IMR-90 (cell line): Measurements from ENCODE around the gene CDK17. TPM values are rescaled to one million over a fixed set of nuclear protein-coding genes. Genes with fewer than 3 reads are reported as not detected.

Source experiments
- ATAC-seq: fragments of 200-7000 bp; cut with Tn5 transposase; 2 replicates; pipeline ENCODE4 v1.9.1; 2020; ENCODE audit warnings: low read depth, mild to moderate bottlenecking, moderate library complexity
- BruUV-seq: library from RNA; stranded (reverse); fragments of 400-500 nt; replicated peaks from 2 replicates; lab custom pipeline; 2021; lab: Mats Ljungman, UMichigan
- CTCF ChIA-PET: fragments of 300-600 bp; formaldehyde crosslinking; extraction: SDS; loops from one replicate; lab custom pipeline; 2021; ENCODE audit warnings: antibody characterized with exemption; lab: Yijun Ruan, JAX
- POLR2A ChIA-PET: fragments of 300-600 bp; sonication (Branson Sonifier 250); formaldehyde crosslinking; loops from one replicate; lab custom pipeline; 2022; ENCODE audit warnings: antibody characterized with exemption; ENCODE audit not compliant: unreplicated experiment; lab: Charles Lee
- DNase-seq: peaks from one replicate; pipeline ENCODE4 v3.0.0; 2013
- H2AFZ ChIP-seq: replicated peaks from 2 replicates; pipeline ENCODE3; 2013; ENCODE audit warnings: low read length, mild to moderate bottlenecking; ENCODE audit not compliant: poor library complexity
- H2AK5ac ChIP-seq: 2 replicates; pipeline ENCODE4 v1.6.1; 2013; ENCODE audit warnings: low read depth, low read length, inconsistent platforms
- H2AK9ac ChIP-seq: replicated peaks from 2 replicates; pipeline ENCODE3; 2013; ENCODE audit warnings: mild to moderate bottlenecking, low read depth, low read length, moderate library complexity; ENCODE audit not compliant: poor library complexity
- H2BK120ac ChIP-seq: 2 replicates; pipeline ENCODE4 v1.6.1; 2013; ENCODE audit warnings: low read depth, low read length, inconsistent platforms
- H2BK15ac ChIP-seq: 3 replicates; pipeline ENCODE4 v1.6.1; 2013; ENCODE audit warnings: low read depth, low read length, inconsistent platforms
- H2BK20ac ChIP-seq: 2 replicates; pipeline ENCODE4 v1.6.1; 2013; ENCODE audit warnings: low read depth, mild to moderate bottlenecking, inconsistent platforms, low read length, moderate library complexity
- H2BK5ac ChIP-seq: 2 replicates; pipeline ENCODE4 v1.6.1; 2013; ENCODE audit warnings: mild to moderate bottlenecking, low read depth, low read length, inconsistent platforms; ENCODE audit not compliant: poor library complexity, severe bottlenecking
- H3K14ac ChIP-seq: replicated peaks from 2 replicates; pipeline ENCODE4 v1.6.1; 2013; ENCODE audit warnings: low read depth, low read length, inconsistent platforms
- H3K18ac ChIP-seq: 2 replicates; pipeline ENCODE4 v1.6.1; 2013; ENCODE audit warnings: low read depth, low read length, control low read depth
- H3K23ac ChIP-seq: 2 replicates; pipeline ENCODE4 v1.6.1; 2013; ENCODE audit warnings: low read depth, low read length, inconsistent platforms
- H3K27ac ChIP-seq: 2 replicates; pipeline ENCODE4 v1.5.1; 2013; ENCODE audit warnings: mild to moderate bottlenecking, control low read depth, low read length; ENCODE audit not compliant: insufficient read depth
- H3K27me3 ChIP-seq: 2 replicates; pipeline ENCODE4 v1.6.1; 2013; ENCODE audit warnings: low read length; ENCODE audit not compliant: control insufficient read depth, insufficient read depth
- H3K36me3 ChIP-seq: 2 replicates; pipeline ENCODE4 v1.6.1; 2013; ENCODE audit warnings: low read length, mixed read lengths; ENCODE audit not compliant: control insufficient read depth, insufficient read depth
- H3K4ac ChIP-seq: 2 replicates; pipeline ENCODE4 v1.6.1; 2013; ENCODE audit warnings: low read depth, low read length, inconsistent platforms
- H3K4me1 ChIP-seq: 2 replicates; pipeline ENCODE4 v1.6.1; 2013; ENCODE audit warnings: low read length, mixed read lengths; ENCODE audit not compliant: control insufficient read depth, insufficient read depth
- H3K4me2 ChIP-seq: 2 replicates; pipeline ENCODE4 v1.6.1; 2013; ENCODE audit warnings: low read depth, mild to moderate bottlenecking, control low read depth, low read length, moderate library complexity
- H3K4me3 ChIP-seq: 2 replicates; pipeline ENCODE4 v1.5.1; 2013; ENCODE audit warnings: low read depth, mild to moderate bottlenecking, control low read depth, low read length, moderate library complexity; ENCODE audit not compliant: insufficient read depth
- H3K56ac ChIP-seq: 2 replicates; pipeline ENCODE4 v1.6.1; 2013; ENCODE audit warnings: low read length, inconsistent platforms; ENCODE audit not compliant: insufficient read depth; ENCODE audit errors: extremely low read depth
- H3K79me1 ChIP-seq, 2 experiments: 2 replicates each; pipeline ENCODE4 v1.6.1; 2013; ENCODE audit warnings: low read length in 2 of 2, inconsistent platforms in 1 of 2, low read depth in 1 of 2
- H3K9ac ChIP-seq: 2 replicates; pipeline ENCODE4 v1.6.1; 2013; ENCODE audit warnings: low read depth, low read length, control low read depth
- H3K9me1 ChIP-seq: 2 replicates; pipeline ENCODE4 v1.6.1; 2013; ENCODE audit warnings: low read length, inconsistent platforms; ENCODE audit not compliant: insufficient read depth
- H3K9me3 ChIP-seq: 2 replicates; pipeline ENCODE4 v1.6.1; 2013; ENCODE audit warnings: low read length; ENCODE audit not compliant: control insufficient read depth, insufficient read depth
- H4K20me1 ChIP-seq: 2 replicates; pipeline ENCODE4 v1.6.1; 2013; ENCODE audit warnings: low read length, inconsistent platforms; ENCODE audit not compliant: insufficient read depth
- H4K5ac ChIP-seq: 2 replicates; pipeline ENCODE4 v1.6.1; 2013; ENCODE audit warnings: mild to moderate bottlenecking, low read depth, low read length, control low read depth
- H4K8ac ChIP-seq, 2 experiments: 2 replicates each; pipeline ENCODE4 v1.6.1; 2013; ENCODE audit warnings: low read depth in 2 of 2, low read length in 2 of 2, control low read depth in 1 of 2, inconsistent platforms in 1 of 2
- H4K91ac ChIP-seq: 2 replicates; pipeline ENCODE4 v1.6.1; 2013; ENCODE audit warnings: low read depth, low read length, inconsistent platforms; ENCODE audit not compliant: insufficient read depth
- CHD1 ChIP-seq: IDR thresholded peaks from 2 replicates; pipeline ENCODE4 v1.6.1; 2012; ENCODE audit warnings: low read depth, low read length, improper control_type of control experiment
- NFE2L2 ChIP-seq: fragments of 150-350 bp; IDR thresholded peaks from 2 replicates; pipeline ENCODE4 v1.6.1; 2016; ENCODE audit warnings: low read depth, mild to moderate bottlenecking, low read length
- POLR2A ChIP-seq: IDR thresholded peaks from 2 replicates; pipeline ENCODE4 v1.6.1; 2012; ENCODE audit warnings: mild to moderate bottlenecking, low read depth, low read length
- RAD21 ChIP-seq: IDR thresholded peaks from 2 replicates; pipeline ENCODE4 v1.6.1; 2012; ENCODE audit warnings: low read length, improper control_type of control experiment
- WGBS, 2 experiments: methylation state at CpG; one replicate each; pipeline versions ENCODE4 v1.1.5 to v1.1.7; 2013; ENCODE audit warnings: missing lambda C conversion rate in 2 of 2; ENCODE audit not compliant: insufficient read length in 1 of 2; ENCODE audit errors: extremely low coverage in 2 of 2; 5-methylcytosine and 5-hydroxymethylcytosine counted together
- dilution Hi-C: fragments of 300-500 bp; cut with HindIII; formaldehyde crosslinking; loops from one replicate; pipeline ENCODE4 v1.14.3; 2018; ENCODE audit warnings: low sequenced_read_pairs; ENCODE audit not compliant: unreplicated experiment
- in situ Hi-C: fragments of 300-500 bp; cut with MboI; formaldehyde crosslinking; loops from 3 replicates; pipeline ENCODE4 v1.14.3; 2019; ENCODE audit warnings: low sequenced_read_pairs, inconsistent platforms, mixed read lengths
- intact Hi-C: fragments of 100-400 bp; cut with micrococcal nuclease; formaldehyde crosslinking; loops from 2 replicates; pipeline ENCODE4 v1.10.0; 2022
- polyA plus RNA-seq, 3 experiments: library from polyadenylated mRNA; depleted of rRNA; stranded (reverse); fragments of >200 nt; gene quantifications; 2 replicates each; pipeline ENCODE4 v1.2.3, GENCODE V29; 2012; ENCODE audit warnings: low replicate concordance in 1 of 3
- total RNA-seq: library from RNA; depleted of rRNA; stranded (reverse); fragments of >200 nt; gene quantifications from 2 replicates; pipeline ENCODE4 v1.2.3, GENCODE V29; 2012
- TF ChIP-seq, protein P1 (sequence below): conservative IDR thresholded peaks from 2 replicates; pipeline ENCODE4 v1.5.1; 2012; ENCODE audit warnings: mild to moderate bottlenecking, low read depth, low read length, improper control_type of control experiment

CDK17 gene
- total and polyA plus RNA-seq, 2 of the 4 experiments (the other 2 are of a cell fraction): 14.5 to 50.2 TPM

DNA sequence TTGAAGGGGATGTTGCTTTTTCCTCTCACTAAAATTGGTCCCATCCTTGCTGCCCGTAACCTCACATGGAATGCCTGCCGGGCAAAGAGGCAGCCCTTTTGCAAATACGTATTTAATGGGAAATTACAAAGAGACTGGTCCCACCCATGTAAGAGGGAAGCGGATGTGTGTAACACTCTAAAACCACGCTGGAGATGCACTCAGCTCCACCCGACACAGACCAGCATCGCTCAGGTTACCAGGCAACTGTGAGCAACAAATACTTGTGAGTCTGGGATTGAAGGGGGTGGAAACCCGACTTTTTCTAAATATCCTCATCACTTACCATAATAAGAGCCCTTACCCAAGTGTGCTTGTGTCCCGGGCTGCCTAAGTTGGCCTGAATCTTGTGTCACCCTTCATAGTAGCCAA lies 158.4 kb downstream of the CDK17 start:
- Histone ChIP-seq H2AFZ (no peak overlapping the region), H3K14ac (no peak overlapping the region), H3K9ac (no peak overlapping the region), H3K4me3 (no peak overlapping the region), H2BK120ac (no peak overlapping the region), H4K8ac (no peak overlapping the region), H3K4ac (no peak overlapping the region), H3K18ac (no peak overlapping the region), H4K91ac (no peak overlapping the region), H2AK5ac (no peak overlapping the region), H3K4me2 (no peak overlapping the region), H3K9me1 (peaks cover 29% of the 10 kb centered on the region), H2BK20ac (no peak overlapping the region), H3K27ac (no peak overlapping the region), H4K20me1 (peaks cover 63% of the 10 kb centered on the region), H3K27me3 (no peaks in the 10 kb centered on the region), H3K4me1 (peaks cover 22% of the 10 kb centered on the region), H3K56ac (no peak overlapping the region), H2BK15ac (no peak overlapping the region), H2BK5ac (no peak overlapping the region), H2AK9ac (no peak overlapping the region), H4K5ac (no peak overlapping the region), H3K9me3 (no peaks in the 10 kb centered on the region), H3K36me3 (peaks cover 10% of the 10 kb centered on the region), H3K79me1 (peaks cover 34 to 86% of the 10 kb centered on the region in 2 experiments), H3K23ac (no peak overlapping the region)
- TF ChIP-seq, protein P1, sequence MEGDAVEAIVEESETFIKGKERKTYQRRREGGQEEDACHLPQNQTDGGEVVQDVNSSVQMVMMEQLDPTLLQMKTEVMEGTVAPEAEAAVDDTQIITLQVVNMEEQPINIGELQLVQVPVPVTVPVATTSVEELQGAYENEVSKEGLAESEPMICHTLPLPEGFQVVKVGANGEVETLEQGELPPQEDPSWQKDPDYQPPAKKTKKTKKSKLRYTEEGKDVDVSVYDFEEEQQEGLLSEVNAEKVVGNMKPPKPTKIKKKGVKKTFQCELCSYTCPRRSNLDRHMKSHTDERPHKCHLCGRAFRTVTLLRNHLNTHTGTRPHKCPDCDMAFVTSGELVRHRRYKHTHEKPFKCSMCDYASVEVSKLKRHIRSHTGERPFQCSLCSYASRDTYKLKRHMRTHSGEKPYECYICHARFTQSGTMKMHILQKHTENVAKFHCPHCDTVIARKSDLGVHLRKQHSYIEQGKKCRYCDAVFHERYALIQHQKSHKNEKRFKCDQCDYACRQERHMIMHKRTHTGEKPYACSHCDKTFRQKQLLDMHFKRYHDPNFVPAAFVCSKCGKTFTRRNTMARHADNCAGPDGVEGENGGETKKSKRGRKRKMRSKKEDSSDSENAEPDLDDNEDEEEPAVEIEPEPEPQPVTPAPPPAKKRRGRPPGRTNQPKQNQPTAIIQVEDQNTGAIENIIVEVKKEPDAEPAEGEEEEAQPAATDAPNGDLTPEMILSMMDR: no peak
- no peak for TF ChIP-seq POLR2A
- no peak for TF ChIP-seq CHD1
- TF ChIP-seq NFE2L2: no peak
- no peak for TF ChIP-seq RAD21
- DNase-seq: peak; percentile 48
- in situ Hi-C loops (no loop called here), dilution Hi-C loops (no loop called here), intact Hi-C loops (no loop called here)
- ChIA-PET POLR2A (no interaction called here), CTCF (no interaction called here)
- BruUV-seq: no TSS peak
- no peak for ATAC-seq
- WGBS, 2 experiments: 100% methylated on average over 2 of the region's 9 CpGs; no CpG with 5 or more reads in 1 of the 2 experiments
